IPS-20b (cell line): ENCODE measurements around the gene TMCC2.
A peak's percentile ranks its signal among the peaks of the same experiment; 100 is the strongest.

Source experiments
- H3K27ac ChIP-seq: one replicate; pipeline ENCODE4 v1.5.1; 2013; ENCODE audit warnings: low read length
- H3K27me3 ChIP-seq: 2 replicates; pipeline ENCODE4 v1.6.1; 2013; ENCODE audit warnings: mild to moderate bottlenecking, low read length, inconsistent platforms; ENCODE audit not compliant: insufficient read depth
- H3K36me3 ChIP-seq: 2 replicates; pipeline ENCODE4 v1.6.1; 2013; ENCODE audit warnings: low read depth, mild to moderate bottlenecking, inconsistent platforms, low read length, moderate library complexity; ENCODE audit not compliant: insufficient read depth
- H3K4me1 ChIP-seq: 2 replicates; pipeline ENCODE4 v1.6.1; 2013; ENCODE audit warnings: mild to moderate bottlenecking, control low read depth, inconsistent platforms, low read length, moderate library complexity; ENCODE audit not compliant: insufficient read depth
- H3K4me3 ChIP-seq: 2 replicates; pipeline ENCODE4 v1.5.1; 2013; ENCODE audit warnings: mild to moderate bottlenecking, low read length, inconsistent platforms
- H3K9ac ChIP-seq: 2 replicates; pipeline ENCODE4 v1.6.1; 2013; ENCODE audit warnings: low read depth, mild to moderate bottlenecking, inconsistent platforms, low read length, moderate library complexity
- H3K9me3 ChIP-seq: 2 replicates; pipeline ENCODE4 v1.6.1; 2013; ENCODE audit warnings: mild to moderate bottlenecking, low read depth, low read length, inconsistent platforms; ENCODE audit not compliant: insufficient read depth

TMCC2 gene

DNA sequence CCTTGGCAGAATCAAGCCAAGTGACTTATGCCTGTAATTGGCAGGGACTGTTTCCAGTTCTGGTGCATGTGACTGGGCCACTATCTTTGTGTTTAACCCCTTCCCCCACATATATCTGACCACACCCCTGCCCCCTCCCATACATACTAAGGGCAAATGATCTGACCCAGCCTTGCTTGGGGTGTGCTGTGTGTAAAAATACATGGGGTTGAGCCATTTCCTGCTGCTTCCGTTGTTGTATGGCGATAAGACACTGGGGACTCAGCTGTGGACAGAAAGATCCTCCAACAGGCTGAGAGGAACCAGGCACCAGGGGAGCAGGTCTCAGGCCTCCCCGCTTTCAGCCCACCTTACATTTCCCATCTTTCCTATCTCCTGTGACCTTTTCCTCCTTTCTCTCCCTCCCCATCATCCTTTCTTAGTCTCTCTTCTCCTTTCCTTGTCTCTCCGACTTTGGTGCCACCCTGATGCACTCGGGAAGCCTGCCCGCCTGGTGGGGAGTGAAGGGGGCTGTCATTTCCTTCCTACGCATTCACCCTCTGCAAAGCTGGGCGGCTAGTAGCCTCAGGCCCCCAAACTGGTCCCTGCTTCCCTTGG lies 39.7 kb downstream of the TMCC2 start:
- Histone ChIP-seq H3K9ac (no peak overlapping the region), H3K9me3 (no peaks in the 10 kb centered on the region), H3K4me1 (peaks cover 3% of the 10 kb centered on the region; the same call in 1 of the 2 replicates), H3K27me3 (no peaks in the 10 kb centered on the region), H3K27ac (no peak overlapping the region), H3K36me3 (peaks cover 6% of the 10 kb centered on the region; the same call in 1 of the 2 replicates), H3K4me3 (no peak overlapping the region)

GRCh38 chr1:205268846-205269680 lies 41.3 kb downstream of the TMCC2 start:
- Histone ChIP-seq H3K9me3 (no peaks in the 10 kb centered on the region), H3K27me3 (no peaks in the 10 kb centered on the region), H3K9ac (no peak overlapping the region), H3K27ac (no peak overlapping the region), H3K36me3 (peaks cover 6% of the 10 kb centered on the region; the same call in 1 of the 2 replicates), H3K4me3 (no peak overlapping the region), H3K4me1 (peaks cover 9% of the 10 kb centered on the region)

GRCh38 chr1:205269711-205270110 lies 42.0 kb downstream of the TMCC2 start:
- H3K9me3 ChIP-seq: no peaks in the 10 kb centered on the region
- no peaks in the 10 kb centered on the region for H3K27me3 ChIP-seq
- H3K36me3 ChIP-seq: peaks cover 6% of the 10 kb centered on the region; the same call in 1 of the 2 replicates
- no peak overlapping the region for H3K9ac ChIP-seq
- H3K4me3 ChIP-seq: no peak overlapping the region
- no peak overlapping the region for H3K27ac ChIP-seq
- peaks cover 13% of the 10 kb centered on the region for H3K4me1 ChIP-seq

GRCh38 chr1:205270271-205270670 lies 42.5 kb downstream of the TMCC2 start:
- H3K4me1 ChIP-seq: peaks cover 17% of the 10 kb centered on the region
- peaks cover 6% of the 10 kb centered on the region; the same call in 1 of the 2 replicates for H3K36me3 ChIP-seq
- H3K9ac ChIP-seq: no peak overlapping the region
- H3K27me3 ChIP-seq: no peaks in the 10 kb centered on the region
- no peaks in the 10 kb centered on the region for H3K9me3 ChIP-seq
- H3K27ac ChIP-seq: no peak overlapping the region
- no peak overlapping the region for H3K4me3 ChIP-seq

GRCh38 chr1:205270764-205271163 lies 43.0 kb downstream of the TMCC2 start:
- Histone ChIP-seq H3K27ac (no peak overlapping the region), H3K36me3 (peaks cover 6% of the 10 kb centered on the region; the same call in 1 of the 2 replicates), H3K4me1 (peaks cover 17% of the 10 kb centered on the region), H3K4me3 (no peak overlapping the region), H3K9ac (no peak overlapping the region), H3K27me3 (no peaks in the 10 kb centered on the region), H3K9me3 (no peaks in the 10 kb centered on the region)

- peaks cover 6% of the 10 kb centered on the region; the same call in 1 of the 2 replicates for H3K36me3 ChIP-seq
- H3K27me3 ChIP-seq: no peaks in the 10 kb centered on the region
- no peak overlapping the region for H3K9ac ChIP-seq
- H3K9me3 ChIP-seq: no peaks in the 10 kb centered on the region
- H3K4me3 ChIP-seq: no peak overlapping the region
- H3K4me1 ChIP-seq: peaks cover 17% of the 10 kb centered on the region
- H3K27ac ChIP-seq: no peak overlapping the region
Measured at GRCh38 chr1:205271277-205271676, 43.5 kb downstream of the TMCC2 start.

DNA sequence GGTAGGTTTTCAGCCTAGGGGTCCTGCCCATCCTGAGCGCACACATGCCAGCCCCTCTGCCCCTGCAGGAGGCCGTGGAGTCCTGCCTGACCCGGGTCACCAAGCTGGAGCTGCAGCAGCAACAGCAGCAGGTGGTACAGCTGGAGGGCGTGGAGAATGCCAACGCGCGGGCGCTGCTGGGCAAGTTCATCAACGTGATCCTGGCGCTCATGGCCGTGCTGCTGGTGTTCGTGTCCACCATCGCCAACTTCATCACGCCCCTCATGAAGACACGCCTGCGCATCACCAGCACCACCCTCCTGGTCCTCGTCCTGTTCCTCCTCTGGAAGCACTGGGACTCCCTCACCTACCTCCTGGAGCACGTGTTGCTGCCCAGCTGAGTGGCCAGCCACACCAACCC lies 44.0 kb downstream of the TMCC2 start:
- H3K4me1 ChIP-seq: peaks cover 17% of the 10 kb centered on the region
- H3K4me3 ChIP-seq: no peak overlapping the region
- no peaks in the 10 kb centered on the region for H3K27me3 ChIP-seq
- H3K36me3 ChIP-seq: peaks cover 6% of the 10 kb centered on the region; the same call in 1 of the 2 replicates
- no peak overlapping the region for H3K9ac ChIP-seq
- H3K27ac ChIP-seq: no peak overlapping the region
- no peaks in the 10 kb centered on the region for H3K9me3 ChIP-seq

DNA sequence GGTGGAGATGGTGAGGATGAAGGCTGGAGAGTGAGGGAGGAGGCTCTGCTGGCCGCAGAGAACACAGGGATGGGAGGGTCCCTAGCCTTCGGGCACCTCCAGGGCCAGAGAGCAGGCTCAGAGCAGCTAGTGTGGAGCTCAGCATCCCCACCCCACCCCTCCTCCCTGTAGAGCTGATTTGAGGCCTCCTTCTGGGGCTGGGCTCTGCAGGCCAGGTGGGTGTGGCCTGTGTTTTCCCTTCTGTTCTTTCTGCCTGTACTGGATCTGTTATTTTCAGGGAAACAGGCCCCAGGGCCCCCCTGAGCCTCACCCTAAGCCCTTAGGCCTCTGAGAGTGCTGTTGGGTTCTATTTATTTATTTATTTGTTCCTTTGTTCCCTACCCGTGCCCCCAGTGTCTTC lies 44.8 kb downstream of the TMCC2 start:
- H3K9ac ChIP-seq: no peak overlapping the region
- no peak overlapping the region for H3K27ac ChIP-seq
- H3K4me3 ChIP-seq: no peak overlapping the region
- peaks cover 17% of the 10 kb centered on the region for H3K4me1 ChIP-seq
- no peaks in the 10 kb centered on the region for H3K9me3 ChIP-seq
- peaks cover 6% of the 10 kb centered on the region; the same call in 1 of the 2 replicates for H3K36me3 ChIP-seq
- no peaks in the 10 kb centered on the region for H3K27me3 ChIP-seq

GRCh38 chr1:205273551-205273982 lies 45.8 kb downstream of the TMCC2 start:
- Histone ChIP-seq H3K36me3 (peaks cover 6% of the 10 kb centered on the region; the same call in 1 of the 2 replicates), H3K27me3 (no peaks in the 10 kb centered on the region), H3K4me3 (no peak overlapping the region), H3K27ac (no peak overlapping the region), H3K9me3 (no peaks in the 10 kb centered on the region), H3K4me1 (peaks cover 17% of the 10 kb centered on the region), H3K9ac (peak overlapping the region; percentile 12; the same call in 1 of the 2 replicates)

- peak overlapping the region; percentile 12; the same call in 1 of the 2 replicates for H3K9ac ChIP-seq
- no peaks in the 10 kb centered on the region for H3K9me3 ChIP-seq
- H3K4me3 ChIP-seq: no peak overlapping the region
- H3K27me3 ChIP-seq: no peaks in the 10 kb centered on the region
- peaks cover 6% of the 10 kb centered on the region; the same call in 1 of the 2 replicates for H3K36me3 ChIP-seq
- no peak overlapping the region for H3K27ac ChIP-seq
- peaks cover 17% of the 10 kb centered on the region for H3K4me1 ChIP-seq
Measured at GRCh38 chr1:205274041-205274691, 46.4 kb downstream of the TMCC2 start.

GRCh38 chr1:205275133-205275532 lies 47.4 kb downstream of the TMCC2 start:
- Histone ChIP-seq H3K4me1 (peaks cover 17% of the 10 kb centered on the region), H3K9ac (no peak overlapping the region), H3K27me3 (no peaks in the 10 kb centered on the region), H3K36me3 (peaks cover 3% of the 10 kb centered on the region; the same call in 1 of the 2 replicates), H3K9me3 (no peaks in the 10 kb centered on the region), H3K4me3 (no peak overlapping the region), H3K27ac (no peak overlapping the region)
